ENCODE measurements around the gene ABLIM1.

Gene ABLIM1

GRCh38 chr10:114485696-114486400 is 172.2 kb downstream of the ABLIM1 start:
- DNase-seq, result no peak
- Histone ChIP-seq H3K27me3 (no peaks in the 10 kb centered on the region), H3K9me3 (no peaks in the 10 kb centered on the region), H3K4me3 (no peak overlapping the region), H3K4me1 (peaks cover 0 to 5% (median 0%) of the 10 kb centered on the region in 4 donors), H3K27ac (peak overlapping the region in 1 of 2 donors; percentile 11), H3K36me3 (peaks cover 0 to 13% (median 0%) of the 10 kb centered on the region in 3 donors)
- no peak for TF ChIP-seq CTCF (IDR thresholded peaks at IDR 0.05)
- intact Hi-C loops (cut with DNase I; ENCODE audit: low total_unique reads), result no loop called here

- Histone ChIP-seq H3K9me3 (no peaks in the 10 kb centered on the region), H3K36me3 (peaks cover 0 to 13% (median 0%) of the 10 kb centered on the region in 3 donors), H3K4me3 (no peak overlapping the region), H3K27me3 (no peaks in the 10 kb centered on the region), H3K4me1 (peaks cover 0 to 5% (median 0%) of the 10 kb centered on the region in 4 donors), H3K27ac (no peak overlapping the region)
- TF ChIP-seq CTCF (IDR thresholded peaks at IDR 0.05), result no peak
- no peak for DNase-seq
- intact Hi-C loops (cut with DNase I; ENCODE audit: low total_unique reads), result no loop called here
Observed at GRCh38 chr10:114483575-114483974, 174.5 kb downstream of the ABLIM1 start.

- H3K4me1 ChIP-seq, result peaks cover 0 to 5% (median 0%) of the 10 kb centered on the region in 4 donors
- DNase-seq, result peak in 1 of 2 donors; percentile 67
- H3K27me3 ChIP-seq, result no peaks in the 10 kb centered on the region
- intact Hi-C loops (cut with DNase I; ENCODE audit: low total_unique reads), result no loop called here
- no peak overlapping the region for H3K27ac ChIP-seq
- peaks cover 0 to 13% (median 0%) of the 10 kb centered on the region in 3 donors for H3K36me3 ChIP-seq
- TF ChIP-seq CTCF (IDR thresholded peaks at IDR 0.05), result no peak
- H3K4me3 ChIP-seq, result no peak overlapping the region
- no peaks in the 10 kb centered on the region for H3K9me3 ChIP-seq
Observed at GRCh38 chr10:114482480-114483304, 175.4 kb downstream of the ABLIM1 start.

- Histone ChIP-seq H3K36me3 (peaks cover 0 to 9% (median 0%) of the 10 kb centered on the region in 3 donors), H3K4me3 (no peak overlapping the region), H3K27me3 (no peaks in the 10 kb centered on the region), H3K4me1 (peaks cover 0 to 5% (median 0%) of the 10 kb centered on the region in 4 donors), H3K9me3 (no peaks in the 10 kb centered on the region), H3K27ac (no peak overlapping the region)
- TF ChIP-seq CTCF (IDR thresholded peaks at IDR 0.05), result no peak
- DNase-seq, result no peak
- intact Hi-C loops (cut with DNase I; ENCODE audit: low total_unique reads), result no loop called here
Observed at GRCh38 chr10:114481055-114481454, 177.0 kb downstream of the ABLIM1 start.

GRCh38 chr10:114479836-114480235 is 178.2 kb downstream of the ABLIM1 start:
- H3K9me3 ChIP-seq, result no peaks in the 10 kb centered on the region
- H3K4me1 ChIP-seq, result peaks cover 0 to 5% (median 0%) of the 10 kb centered on the region in 4 donors
- H3K4me3 ChIP-seq, result no peak overlapping the region
- H3K27me3 ChIP-seq, result no peaks in the 10 kb centered on the region
- peaks cover 0 to 4% (median 0%) of the 10 kb centered on the region in 3 donors for H3K36me3 ChIP-seq
- H3K27ac ChIP-seq, result no peak overlapping the region
- intact Hi-C loops (cut with DNase I; ENCODE audit: low total_unique reads), result loop anchor here (10.0 kb wide), 1 partner anchor 305 kb away; no protein-coding TSS in a partner anchor
- no peak for DNase-seq
- TF ChIP-seq CTCF (IDR thresholded peaks at IDR 0.05), result no peak

Data from tibial artery (tissue), 4 donors.